ENCODE measurements around the gene MPRIP. TPM values are rescaled to one million over a fixed set of nuclear protein-coding genes. Genes with fewer than 3 reads are reported as not detected.

Gene MPRIP
- total RNA-seq, 1 experiment from 2014 or later, result 284 TPM

DNA sequence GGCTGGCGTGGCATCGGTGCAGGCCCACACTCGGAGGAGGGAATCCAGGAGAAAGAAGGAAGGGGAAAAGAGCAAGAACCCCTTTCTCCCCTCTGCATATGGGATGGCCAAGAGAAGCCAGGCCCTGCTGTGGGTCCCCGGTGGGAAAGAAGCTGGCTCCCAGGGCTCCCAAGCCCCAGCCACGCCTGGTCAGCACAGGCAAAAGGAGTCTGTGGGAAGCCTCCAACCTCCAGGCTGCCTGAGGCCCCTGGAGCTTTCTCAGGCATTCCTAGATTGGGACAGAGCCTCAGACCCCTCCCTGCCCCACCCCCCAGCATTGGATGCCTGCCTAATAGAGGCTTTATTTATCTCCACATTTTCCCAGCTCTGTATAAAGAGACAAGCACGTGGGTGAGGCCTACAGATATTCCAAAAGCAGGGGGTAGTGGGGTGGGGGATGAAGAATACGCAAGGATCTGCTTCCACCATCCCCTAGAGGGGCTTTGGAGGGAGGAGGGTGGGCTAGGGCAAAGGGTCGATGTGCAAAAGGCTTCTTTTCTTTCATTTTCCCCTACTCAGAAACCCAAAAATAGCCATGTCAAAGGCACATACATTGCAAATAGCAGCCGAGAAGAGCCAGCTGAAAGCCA lies 56.4 kb downstream of the MPRIP start:
- DNase-seq, result no peak
- Mint-ChIP-seq H3K27ac (ENCODE audit: unreplicated experiment) (peak overlapping the region; percentile 48), H3K4me3 (ENCODE audit: unreplicated experiment) (no peak overlapping the region), H3K9me3 (ENCODE audit: unreplicated experiment) (no peaks in the 10 kb centered on the region), H3K4me1 (ENCODE audit: low read depth, unreplicated experiment) (peaks cover 17% of the 10 kb centered on the region), H3K27me3 (ENCODE audit: insufficient read depth, unreplicated experiment) (no peaks in the 10 kb centered on the region), H3K36me3 (ENCODE audit: insufficient read depth, unreplicated experiment) (peaks cover 63% of the 10 kb centered on the region)
- Histone ChIP-seq H3K9me3 (no peaks in the 10 kb centered on the region), H3K36me3 (ENCODE audit: control insufficient read depth, insufficient read depth, low read length) (peaks cover 1% of the 10 kb centered on the region; the same call in 1 of the 2 replicates), H3K4me3 (ENCODE audit: low read depth, low read length) (no peak overlapping the region), H3K27me3 (replicated peaks; ENCODE audit: control insufficient read depth, insufficient read depth, low read length) (no peaks in the 10 kb centered on the region), H3K4me1 (peaks cover 19% of the 10 kb centered on the region)
- BruUV-seq (replicated peaks), result no TSS peak
- ChIA-PET CTCF (no interaction called here), POLR2A (interaction anchor here (0.6 kb wide), 1 partner anchor 77 kb away, joined by 5 read pairs; no protein-coding TSS in a partner anchor)
- intact Hi-C loops (cut with micrococcal nuclease; ENCODE audit: unreplicated experiment), result no loop called here
- TF ChIP-seq, protein P1, sequence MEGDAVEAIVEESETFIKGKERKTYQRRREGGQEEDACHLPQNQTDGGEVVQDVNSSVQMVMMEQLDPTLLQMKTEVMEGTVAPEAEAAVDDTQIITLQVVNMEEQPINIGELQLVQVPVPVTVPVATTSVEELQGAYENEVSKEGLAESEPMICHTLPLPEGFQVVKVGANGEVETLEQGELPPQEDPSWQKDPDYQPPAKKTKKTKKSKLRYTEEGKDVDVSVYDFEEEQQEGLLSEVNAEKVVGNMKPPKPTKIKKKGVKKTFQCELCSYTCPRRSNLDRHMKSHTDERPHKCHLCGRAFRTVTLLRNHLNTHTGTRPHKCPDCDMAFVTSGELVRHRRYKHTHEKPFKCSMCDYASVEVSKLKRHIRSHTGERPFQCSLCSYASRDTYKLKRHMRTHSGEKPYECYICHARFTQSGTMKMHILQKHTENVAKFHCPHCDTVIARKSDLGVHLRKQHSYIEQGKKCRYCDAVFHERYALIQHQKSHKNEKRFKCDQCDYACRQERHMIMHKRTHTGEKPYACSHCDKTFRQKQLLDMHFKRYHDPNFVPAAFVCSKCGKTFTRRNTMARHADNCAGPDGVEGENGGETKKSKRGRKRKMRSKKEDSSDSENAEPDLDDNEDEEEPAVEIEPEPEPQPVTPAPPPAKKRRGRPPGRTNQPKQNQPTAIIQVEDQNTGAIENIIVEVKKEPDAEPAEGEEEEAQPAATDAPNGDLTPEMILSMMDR (IDR thresholded peaks at IDR 0.05; ENCODE audit: insufficient read depth in 1 of 2, low read depth in 1 of 2, low read length in 1 of 2, severe bottlenecking in 1 of 2, unreplicated experiment in 1 of 2), result no peak

GRCh38 chr17:17102176-17102575 lies 59.9 kb downstream of the MPRIP start:
- POLR2A ChIA-PET, result no interaction called here
- no peaks in the 10 kb centered on the region for H3K9me3 Mint-ChIP-seq (ENCODE audit: unreplicated experiment)
- intact Hi-C loops (cut with micrococcal nuclease; ENCODE audit: unreplicated experiment), result no loop called here

DNA sequence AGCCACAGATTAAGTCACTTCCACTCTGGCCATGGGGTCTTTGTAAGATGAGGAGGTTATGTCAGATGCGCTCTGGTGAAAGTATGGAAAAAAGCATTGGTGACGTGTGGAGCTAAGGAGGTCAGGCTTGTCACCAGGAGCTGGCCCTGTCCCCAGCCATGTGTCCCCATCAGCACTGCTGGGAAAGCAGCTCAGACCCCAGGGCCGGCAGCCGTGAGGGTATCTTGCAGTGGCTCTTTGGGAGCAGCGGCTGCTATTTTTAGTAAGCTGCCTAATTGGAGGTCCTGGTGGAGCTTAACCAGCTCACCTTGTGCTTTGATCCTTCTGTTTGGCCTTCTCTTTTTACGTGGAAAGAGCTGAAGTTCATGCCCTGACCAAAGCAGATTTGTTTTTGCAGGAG lies 60.9 kb downstream of the MPRIP start:
- H3K9me3 ChIP-seq, result no peaks in the 10 kb centered on the region
- H3K36me3 Mint-ChIP-seq (ENCODE audit: insufficient read depth, unreplicated experiment), result peaks cover 70% of the 10 kb centered on the region
- no peak overlapping the region for H3K27ac Mint-ChIP-seq (ENCODE audit: unreplicated experiment)
- no peak overlapping the region for H3K4me3 Mint-ChIP-seq (ENCODE audit: unreplicated experiment)
- ChIA-PET CTCF (interaction anchor here (0.8 kb wide), 1 partner anchor 438 kb away, joined by 3 read pairs; no protein-coding TSS in a partner anchor), POLR2A (no interaction called here)
- no peak overlapping the region for H3K4me3 ChIP-seq (ENCODE audit: low read depth, low read length)
- no peaks in the 10 kb centered on the region for H3K27me3 ChIP-seq (replicated peaks; ENCODE audit: control insufficient read depth, insufficient read depth, low read length)
- no TSS peak for BruUV-seq (replicated peaks)
- peaks cover 1% of the 10 kb centered on the region; the same call in 1 of the 2 replicates for H3K36me3 ChIP-seq (ENCODE audit: control insufficient read depth, insufficient read depth, low read length)
- intact Hi-C loops (cut with micrococcal nuclease; ENCODE audit: unreplicated experiment), result no loop called here
- no peaks in the 10 kb centered on the region for H3K4me1 ChIP-seq
- peaks cover 5% of the 10 kb centered on the region for H3K4me1 Mint-ChIP-seq (ENCODE audit: low read depth, unreplicated experiment)
- H3K27me3 Mint-ChIP-seq (ENCODE audit: insufficient read depth, unreplicated experiment), result no peaks in the 10 kb centered on the region
- TF ChIP-seq, protein P1 (IDR thresholded peaks at IDR 0.05; ENCODE audit: insufficient read depth in 1 of 2, low read depth in 1 of 2, low read length in 1 of 2, severe bottlenecking in 1 of 2, unreplicated experiment in 1 of 2), result no peak
- H3K9me3 Mint-ChIP-seq (ENCODE audit: unreplicated experiment), result no peaks in the 10 kb centered on the region
- no peak for DNase-seq

More at GRCh38 chr17:17102176-17102575, 59.9 kb downstream of the MPRIP start:
- TF ChIP-seq, protein P1 (IDR thresholded peaks at IDR 0.05; ENCODE audit: insufficient read depth in 1 of 2, low read depth in 1 of 2, low read length in 1 of 2, severe bottlenecking in 1 of 2, unreplicated experiment in 1 of 2), result no peak
- Histone ChIP-seq H3K27me3 (replicated peaks; ENCODE audit: control insufficient read depth, insufficient read depth, low read length) (no peaks in the 10 kb centered on the region), H3K36me3 (ENCODE audit: control insufficient read depth, insufficient read depth, low read length) (peaks cover 1% of the 10 kb centered on the region; the same call in 1 of the 2 replicates), H3K4me3 (ENCODE audit: low read depth, low read length) (no peak overlapping the region), H3K9me3 (no peaks in the 10 kb centered on the region), H3K4me1 (peaks cover under 1% of the 10 kb centered on the region; the same call in 1 of the 2 replicates)
- Mint-ChIP-seq H3K4me3 (ENCODE audit: unreplicated experiment) (no peak overlapping the region), H3K4me1 (ENCODE audit: low read depth, unreplicated experiment) (no peaks in the 10 kb centered on the region), H3K27me3 (ENCODE audit: insufficient read depth, unreplicated experiment) (no peaks in the 10 kb centered on the region), H3K36me3 (ENCODE audit: insufficient read depth, unreplicated experiment) (peaks cover 66% of the 10 kb centered on the region), H3K27ac (ENCODE audit: unreplicated experiment) (peak overlapping the region; percentile 32)
- no TSS peak for BruUV-seq (replicated peaks)
- DNase-seq, result no peak
- CTCF ChIA-PET, result no interaction called here
